Psoas muscle (tissue), 8 donors: Measurements from ENCODE around the gene GUCA1C. TPM values are rescaled to one million over a fixed set of nuclear protein-coding genes. Genes with fewer than 3 reads are reported as not detected.

Experiments used
- ATAC-seq, 4 donors: fragments of 200-7000 bp; cut with Tn5 transposase; one replicate each; pipeline ENCODE4 v1.9.1; 2020; ENCODE audit warnings: moderate library complexity in 3 of 4, mild to moderate bottlenecking in 2 of 4
- DNase-seq, 2 donors: peaks; one replicate each; pipeline ENCODE4 v3.0.0-alpha.2; 2020
- H3K27ac ChIP-seq: fragments of 200-600 bp; one replicate; pipeline ENCODE4 v1.8.0; 2022
- H3K27me3 ChIP-seq, 3 donors: fragments of 200-600 bp in 1 of 3; one replicate each; pipeline versions ENCODE4 v1.6.1 to v1.8.0; 2013 to 2022; ENCODE audit warnings: low read length in 2 of 3, mild to moderate bottlenecking in 2 of 3, moderate library complexity in 1 of 3; ENCODE audit not compliant: insufficient read depth in 3 of 3
- H3K36me3 ChIP-seq, 2 donors: fragments of 200-600 bp in 1 of 2; one replicate each; pipeline versions ENCODE4 v1.6.1 to v1.8.0; 2013 to 2022; ENCODE audit warnings: low read depth in 1 of 2, mild to moderate bottlenecking in 1 of 2, moderate library complexity in 1 of 2; ENCODE audit not compliant: insufficient read depth in 1 of 2
- H3K4me1 ChIP-seq: fragments of 200-600 bp; one replicate; pipeline ENCODE4 v1.8.0; 2022
- H3K4me3 ChIP-seq: fragments of 200-600 bp; one replicate; pipeline ENCODE4 v1.8.0; 2022; ENCODE audit warnings: mild to moderate bottlenecking
- H3K9me3 ChIP-seq: fragments of 200-600 bp; one replicate; pipeline ENCODE4 v1.8.0; 2022
- CTCF ChIP-seq: fragments of 200-600 bp; IDR thresholded peaks from one replicate; pipeline ENCODE4 v1.8.0; 2022; ENCODE audit warnings: antibody characterized with exemption
- WGBS, 3 donors: extraction: QIAGEN DNeasy Blood & Tissue Kit; methylation state at CpG; one replicate each; pipeline versions ENCODE4 v1.1.6 to v1.1.7; 2013; 5-methylcytosine and 5-hydroxymethylcytosine counted together
- intact Hi-C, 2 donors: fragments of 100-400 bp; cut with DNase I; formaldehyde crosslinking; loops; one replicate each; pipeline versions ENCODE4 v1.11.0 to v1.14.2; 2022
- polyA plus RNA-seq, 3 donors: library from polyadenylated mRNA; stranded (reverse); fragments of 200-250 nt; gene quantifications; one replicate each; pipeline ENCODE4 v1.2.3, GENCODE V29; 2013
- total RNA-seq, 4 donors: library from RNA; stranded (reverse); fragmentation: NEBNext Ultra II Directional in 2 of 4; extraction: Animal tissue kit (Norgen Biotek cat#: 25700) in 2 of 4; gene quantifications; one replicate each; pipeline versions ENCODE4 v1.2.1 to v1.2.4, GENCODE V29; 2021 to 2023
- donor health status: healthy with polysubstance abuse.
- donor health status: DM: no; HTN: no; CAD: no; lungs with moderate emphysema.
- donor health status: Bipolar disorder and iron deficiency.
- donor health status: healthy.
- donor health status: DM: yes; HTN: yes; CAD: no.
- donor health status: DM: no; HTN: no; CAD: no.
- donor health status: DM: no; HTN: no; CAD: no.
- donor health status: DM: yes; HTN: yes; CAD: no.

GUCA1C gene
- total and polyA plus RNA-seq, 7 donors: not detected

DNA sequence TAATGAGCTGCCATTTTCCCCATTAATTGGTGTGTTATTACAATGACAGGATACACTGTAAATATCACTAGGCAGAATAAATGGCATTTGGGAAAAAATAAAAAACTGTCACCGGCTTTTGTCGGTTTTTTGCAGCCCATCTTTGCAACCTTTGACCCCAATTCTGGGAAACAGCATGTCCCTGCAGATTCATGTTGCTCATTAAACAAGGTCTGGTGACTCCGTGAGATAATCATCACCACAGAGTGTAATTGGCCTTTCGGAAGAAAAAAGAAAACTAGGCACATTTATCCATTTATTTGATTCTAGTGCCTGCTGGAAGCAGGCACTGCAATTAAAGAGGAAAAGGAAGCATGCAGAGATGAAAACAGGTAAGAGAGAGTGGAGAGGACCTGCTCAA, 66.6 kb downstream of the GUCA1C start:
- no peaks in the 10 kb centered on the region for H3K9me3 ChIP-seq
- H3K27me3 ChIP-seq: no peaks in the 10 kb centered on the region
- ATAC-seq: no peak
- H3K27ac ChIP-seq: no peak overlapping the region
- DNase-seq: no peak
- H3K36me3 ChIP-seq: no peaks in the 10 kb centered on the region
- no peaks in the 10 kb centered on the region for H3K4me1 ChIP-seq
- intact Hi-C loops: no loop called here
- no peak for TF ChIP-seq CTCF
- 72 to 79% (median 76%) methylated on average over 4 of the region's 4 CpGs for WGBS, 3 donors
- H3K4me3 ChIP-seq: no peak overlapping the region

DNA sequence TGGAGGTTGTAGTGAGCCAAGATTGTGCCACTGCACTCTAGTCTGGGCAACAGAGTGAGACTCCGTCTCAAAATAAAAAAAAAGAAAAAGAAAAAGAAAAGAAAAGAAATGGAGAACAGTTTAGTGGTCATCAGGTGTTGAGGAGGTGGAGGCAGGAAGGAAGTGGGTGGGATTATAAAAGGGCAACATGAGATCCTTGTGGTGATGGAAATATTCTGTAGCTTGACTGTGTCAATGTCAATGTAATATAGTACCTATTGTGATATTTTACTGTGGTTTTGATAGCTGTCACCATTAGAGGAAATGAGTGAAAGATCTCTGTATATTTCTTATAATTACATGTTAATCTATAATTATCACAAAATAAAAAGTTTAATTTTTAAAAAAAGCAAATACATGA, 70.3 kb downstream of the GUCA1C start:
- H3K4me1 ChIP-seq: no peaks in the 10 kb centered on the region
- H3K9me3 ChIP-seq: no peaks in the 10 kb centered on the region
- no peak for TF ChIP-seq CTCF
- H3K36me3 ChIP-seq: no peaks in the 10 kb centered on the region
- H3K4me3 ChIP-seq: no peak overlapping the region
- intact Hi-C loops: no loop called here
- H3K27ac ChIP-seq: no peak overlapping the region
- 42 to 94% (median 44%) methylated on average over 1 of the region's 1 CpG for WGBS, 3 donors
- H3K27me3 ChIP-seq: no peaks in the 10 kb centered on the region
- ATAC-seq (no peak), DNase-seq (no peak)

DNA sequence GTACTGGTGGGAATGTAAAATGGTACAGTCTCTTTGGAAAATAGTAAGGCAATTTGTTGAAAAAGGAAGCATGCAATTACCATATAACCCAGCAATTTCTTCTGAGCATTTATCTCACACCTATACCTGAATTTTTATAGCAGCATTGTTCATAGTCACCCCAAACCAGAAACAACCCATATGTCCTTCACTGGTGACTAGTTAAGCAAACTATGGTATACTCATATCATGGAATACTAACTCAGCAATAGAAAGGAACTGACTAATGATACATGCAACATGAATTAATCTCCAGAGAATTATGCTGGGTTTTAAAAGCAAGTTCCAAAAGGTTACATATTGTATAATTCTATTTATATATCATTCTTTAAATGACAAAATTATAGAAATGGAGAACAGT, 70.9 kb downstream of the GUCA1C start:
- TF ChIP-seq CTCF: no peak
- intact Hi-C loops: no loop called here
- H3K36me3 ChIP-seq: no peaks in the 10 kb centered on the region
- H3K4me3 ChIP-seq: no peak overlapping the region
- no peaks in the 10 kb centered on the region for H3K27me3 ChIP-seq
- H3K27ac ChIP-seq: no peak overlapping the region
- no peaks in the 10 kb centered on the region for H3K4me1 ChIP-seq
- no peaks in the 10 kb centered on the region for H3K9me3 ChIP-seq
- no peak for DNase-seq
- no peak for ATAC-seq

GRCh38 chr3:108879915-108880314, 73.8 kb downstream of the GUCA1C start:
- H3K4me1 ChIP-seq: no peaks in the 10 kb centered on the region
- TF ChIP-seq CTCF: no peak
- intact Hi-C loops: no loop called here
- DNase-seq (no peak), ATAC-seq (no peak)
- H3K27ac ChIP-seq: no peak overlapping the region
- no peaks in the 10 kb centered on the region for H3K27me3 ChIP-seq
- 86 to 94% (median 92%) methylated on average over 8 of the region's 8 CpGs for WGBS, 3 donors
- H3K9me3 ChIP-seq: no peaks in the 10 kb centered on the region
- no peak overlapping the region for H3K4me3 ChIP-seq
- no peaks in the 10 kb centered on the region for H3K36me3 ChIP-seq

- TF ChIP-seq CTCF: no peak
- H3K9me3 ChIP-seq: no peaks in the 10 kb centered on the region
- DNase-seq (no peak), ATAC-seq (no peak)
- no peaks in the 10 kb centered on the region for H3K36me3 ChIP-seq
- intact Hi-C loops: no loop called here
- H3K27me3 ChIP-seq: no peaks in the 10 kb centered on the region
- H3K4me1 ChIP-seq: no peaks in the 10 kb centered on the region
- H3K27ac ChIP-seq: no peak overlapping the region
- H3K4me3 ChIP-seq: no peak overlapping the region
- 30 to 40% (median 35%) methylated on average over 1 of the region's 1 CpG for WGBS, 3 donors
These were observed 75.8 kb downstream of the GUCA1C start for GRCh38 chr3:108877901-108878300.
